GM23338 (cell line): ENCODE data around the gene CAMSAP3. TPM values are rescaled to one million over a fixed set of nuclear protein-coding genes. Genes with fewer than 3 reads are reported as not detected.

Source experiments
- ATAC-seq: fragments of 200-7000 bp; cut with Tn5 transposase; 3 replicates; pipeline ENCODE4 v1.9.1; 2020
- DNase-seq: peaks from one replicate; pipeline ENCODE4 v3.0.0-alpha.2; 2015; ENCODE audit warnings: low spot score
- H2AFZ ChIP-seq: fragments of 200-600 bp; sonication (generic); 2 replicates; pipeline ENCODE4 v1.8.0; 2016; ENCODE audit warnings: antibody characterized with exemption, mild to moderate bottlenecking, moderate library complexity
- H3F3A ChIP-seq: fragments of 200-600 bp; sonication (generic); replicated peaks from 2 replicates; pipeline ENCODE4 v1.8.0; 2017; ENCODE audit warnings: antibody characterized with exemption, mixed run types, low read depth
- H3K27ac ChIP-seq: fragments of 200-600 bp; sonication (generic); 2 replicates; pipeline ENCODE4 v1.6.1; 2016; ENCODE audit warnings: low read depth
- H3K27me3 ChIP-seq: fragments of 200-600 bp; sonication (generic); 2 replicates; pipeline ENCODE4 v1.8.0; 2016; ENCODE audit warnings: mild to moderate bottlenecking, mixed run types, moderate library complexity; ENCODE audit not compliant: insufficient read depth
- H3K36me3 ChIP-seq: fragments of 200-600 bp; sonication (generic); 2 replicates; pipeline ENCODE4 v1.8.0; 2016; ENCODE audit warnings: mild to moderate bottlenecking; ENCODE audit not compliant: insufficient read depth
- H3K4me1 ChIP-seq: fragments of 200-600 bp; sonication (generic); 2 replicates; pipeline ENCODE4 v1.8.0; 2016; ENCODE audit warnings: mild to moderate bottlenecking, moderate library complexity; ENCODE audit not compliant: insufficient read depth
- H3K4me2 ChIP-seq: fragments of 200-600 bp; sonication (generic); 2 replicates; pipeline ENCODE4 v1.7.1; 2017; ENCODE audit warnings: mixed run types
- H3K4me3 ChIP-seq: fragments of 200-600 bp; sonication (generic); 2 replicates; pipeline ENCODE4 v1.6.1; 2016; ENCODE audit warnings: mixed run types
- H3K79me2 ChIP-seq: fragments of 200-600 bp; sonication (generic); replicated peaks from 2 replicates; pipeline ENCODE4 v1.8.0; 2017; ENCODE audit warnings: mild to moderate bottlenecking; ENCODE audit not compliant: insufficient read depth
- H3K9me2 ChIP-seq: fragments of 200-600 bp; sonication (generic); 2 replicates; pipeline ENCODE4 v1.8.0; 2017; ENCODE audit not compliant: insufficient read depth
- H4K20me1 ChIP-seq: fragments of 200-600 bp; sonication (generic); replicated peaks from 2 replicates; pipeline ENCODE4 v1.8.0; 2017; ENCODE audit warnings: mild to moderate bottlenecking; ENCODE audit not compliant: insufficient read depth
- H3K27ac Mint-ChIP-seq: 2 replicates; pipeline ENCODE4 v1.8.0; 2020; ENCODE audit warnings: inconsistent platforms, mild to moderate bottlenecking, moderate library complexity, mixed read lengths
- H3K27me3 Mint-ChIP-seq: 3 replicates; pipeline ENCODE4 v1.8.0; 2022; ENCODE audit warnings: low read depth, mild to moderate bottlenecking, moderate library complexity, mixed read lengths, inconsistent platforms; ENCODE audit not compliant: insufficient read depth, poor library complexity
- H3K36me3 Mint-ChIP-seq: 3 replicates; pipeline ENCODE4 v1.8.0; 2021; ENCODE audit warnings: low read depth, mild to moderate bottlenecking, inconsistent platforms, moderate library complexity, mixed read lengths
- H3K4me1 Mint-ChIP-seq: 3 replicates; pipeline ENCODE4 v1.8.0; 2020; ENCODE audit warnings: mild to moderate bottlenecking, inconsistent platforms, mixed read lengths
- H3K4me3 Mint-ChIP-seq: 3 replicates; pipeline ENCODE4 v1.8.0; 2021; ENCODE audit warnings: moderate library complexity, mild to moderate bottlenecking, inconsistent platforms, mixed read lengths
- H3K9me3 Mint-ChIP-seq: 3 replicates; pipeline ENCODE4 v1.8.0; 2020; ENCODE audit warnings: moderate library complexity, mild to moderate bottlenecking, inconsistent platforms, mixed read lengths
- CREB1 ChIP-seq: fragments of 250-450 bp; sonication (Bioruptor Pico); IDR thresholded peaks from 2 replicates; pipeline ENCODE4 v1.5.0; 2020; ENCODE audit warnings: low read depth, mild to moderate bottlenecking, moderate library complexity
- EZH2 ChIP-seq: fragments of 200-600 bp; sonication (generic); IDR thresholded peaks from one replicate; pipeline ENCODE4 v1.8.0; 2017; ENCODE audit warnings: antibody characterized with exemption, mild to moderate bottlenecking, low read depth; ENCODE audit not compliant: unreplicated experiment
- EZH2phosphoT487 ChIP-seq: fragments of 200-600 bp; sonication (generic); IDR thresholded peaks from one replicate; pipeline ENCODE4 v1.8.1; 2018; ENCODE audit warnings: antibody characterized with exemption; ENCODE audit not compliant: unreplicated experiment
- JUNB ChIP-seq: IDR thresholded peaks from one replicate; pipeline ENCODE4 v1.6.1; 2016; ENCODE audit warnings: antibody characterized with exemption; ENCODE audit not compliant: unreplicated experiment
- NANOG ChIP-seq: IDR thresholded peaks from 2 replicates; pipeline ENCODE4 v1.6.1; 2016; ENCODE audit warnings: antibody characterized with exemption, borderline replicate concordance
- POLR2AphosphoS5 ChIP-seq: IDR thresholded peaks from 2 replicates; pipeline ENCODE4 v1.6.1; 2016; ENCODE audit warnings: antibody characterized with exemption, low read depth
- STAT1 ChIP-seq: IDR thresholded peaks from one replicate; pipeline ENCODE4 v1.6.1; 2016; ENCODE audit warnings: antibody characterized with exemption; ENCODE audit not compliant: unreplicated experiment
- ZNF114 ChIP-seq: fragments of 250-450 bp; sonication (Bioruptor Pico); IDR thresholded peaks from 2 replicates; pipeline ENCODE4 v1.5.0; 2020; ENCODE audit warnings: mild to moderate bottlenecking, moderate library complexity
- polyA plus RNA-seq: library from polyadenylated mRNA; unstranded; fragments of >200 nt; fragmentation: Nextera tagmentation; extraction: Ambion mirVana; gene quantifications from 2 replicates; pipeline ENCODE4 v1.2.1, GENCODE V29; 2016
- total RNA-seq: library from RNA; depleted of rRNA; stranded (reverse); fragments of >200 nt; shearing (Covaris generic); gene quantifications from 2 replicates; pipeline ENCODE4 v1.2.3, GENCODE V29; 2014
- TF ChIP-seq, protein P1 (sequence below), 2 experiments: fragments of 200-600 bp in 1 of 2; sonication (generic) in 1 of 2; conservative IDR thresholded peaks; 2 replicates each; pipeline versions ENCODE4 v1.5.1 to v1.6.1; 2016 to 2017; ENCODE audit warnings: antibody characterized with exemption in 2 of 2, low read depth in 2 of 2, mild to moderate bottlenecking in 2 of 2, moderate library complexity in 1 of 2
- TF ChIP-seq, protein P2 (sequence below): fragments of 250-450 bp; sonication (Bioruptor Pico); IDR thresholded peaks from 2 replicates; pipeline ENCODE4 v1.5.0; 2020; ENCODE audit warnings: mild to moderate bottlenecking, moderate library complexity
- TF ChIP-seq, protein P3 (sequence below): IDR thresholded peaks from 2 replicates; pipeline ENCODE4 v1.6.1; 2016; ENCODE audit warnings: antibody characterized with exemption
- TF ChIP-seq, protein P4 (sequence below): IDR thresholded peaks from one replicate; pipeline ENCODE4 v1.6.1; 2018; ENCODE audit warnings: antibody characterized with exemption; ENCODE audit not compliant: unreplicated experiment

Gene CAMSAP3
- total and polyA plus RNA-seq, 2 experiments from 2014 or later: 6.4 to 32.2 TPM

DNA sequence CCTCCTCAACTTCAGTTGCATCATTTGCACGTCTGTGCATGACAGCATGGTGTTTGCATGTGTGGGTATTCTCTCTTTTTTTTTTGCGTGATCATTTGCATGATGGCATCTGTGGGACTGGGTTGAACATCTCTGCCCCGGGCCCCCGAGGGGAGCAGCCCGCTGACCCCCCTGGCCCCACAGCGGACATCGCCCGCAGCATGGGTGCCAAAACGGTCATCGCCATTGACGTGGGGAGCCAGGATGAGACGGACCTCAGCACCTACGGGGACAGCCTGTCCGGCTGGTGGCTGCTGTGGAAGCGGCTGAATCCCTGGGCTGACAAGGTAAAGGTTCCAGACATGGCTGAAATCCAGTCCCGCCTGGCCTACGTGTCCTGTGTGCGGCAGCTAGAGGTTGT lies 37.0 kb upstream of the CAMSAP3 start:
- H3F3A ChIP-seq: no peaks in the 10 kb centered on the region
- H3K27me3 ChIP-seq: no peaks in the 10 kb centered on the region
- no peaks in the 10 kb centered on the region for H3K4me1 ChIP-seq
- H3K36me3 ChIP-seq: peaks cover 8% of the 10 kb centered on the region; the same call in 1 of the 2 replicates
- H3K9me2 ChIP-seq: no peaks in the 10 kb centered on the region
- no peak overlapping the region for H2AFZ ChIP-seq
- ATAC-seq: no peak
- no peaks in the 10 kb centered on the region; the same call in 1 of the 2 replicates for H4K20me1 ChIP-seq
- no peaks in the 10 kb centered on the region for H3K4me1 Mint-ChIP-seq
- peaks cover 37% of the 10 kb centered on the region for H3K36me3 Mint-ChIP-seq
- DNase-seq: no peak
- no peak overlapping the region for H3K4me3 ChIP-seq
- TF ChIP-seq CREB1: no peak
- no peak for TF ChIP-seq POLR2AphosphoS5
- TF ChIP-seq, protein P1, sequence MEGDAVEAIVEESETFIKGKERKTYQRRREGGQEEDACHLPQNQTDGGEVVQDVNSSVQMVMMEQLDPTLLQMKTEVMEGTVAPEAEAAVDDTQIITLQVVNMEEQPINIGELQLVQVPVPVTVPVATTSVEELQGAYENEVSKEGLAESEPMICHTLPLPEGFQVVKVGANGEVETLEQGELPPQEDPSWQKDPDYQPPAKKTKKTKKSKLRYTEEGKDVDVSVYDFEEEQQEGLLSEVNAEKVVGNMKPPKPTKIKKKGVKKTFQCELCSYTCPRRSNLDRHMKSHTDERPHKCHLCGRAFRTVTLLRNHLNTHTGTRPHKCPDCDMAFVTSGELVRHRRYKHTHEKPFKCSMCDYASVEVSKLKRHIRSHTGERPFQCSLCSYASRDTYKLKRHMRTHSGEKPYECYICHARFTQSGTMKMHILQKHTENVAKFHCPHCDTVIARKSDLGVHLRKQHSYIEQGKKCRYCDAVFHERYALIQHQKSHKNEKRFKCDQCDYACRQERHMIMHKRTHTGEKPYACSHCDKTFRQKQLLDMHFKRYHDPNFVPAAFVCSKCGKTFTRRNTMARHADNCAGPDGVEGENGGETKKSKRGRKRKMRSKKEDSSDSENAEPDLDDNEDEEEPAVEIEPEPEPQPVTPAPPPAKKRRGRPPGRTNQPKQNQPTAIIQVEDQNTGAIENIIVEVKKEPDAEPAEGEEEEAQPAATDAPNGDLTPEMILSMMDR (conservative IDR thresholded peaks at IDR 0.05; ENCODE audit: low read depth in 2 of 2): no peak
- no peak for TF ChIP-seq STAT1
- no peak for TF ChIP-seq NANOG
- TF ChIP-seq, protein P2, sequence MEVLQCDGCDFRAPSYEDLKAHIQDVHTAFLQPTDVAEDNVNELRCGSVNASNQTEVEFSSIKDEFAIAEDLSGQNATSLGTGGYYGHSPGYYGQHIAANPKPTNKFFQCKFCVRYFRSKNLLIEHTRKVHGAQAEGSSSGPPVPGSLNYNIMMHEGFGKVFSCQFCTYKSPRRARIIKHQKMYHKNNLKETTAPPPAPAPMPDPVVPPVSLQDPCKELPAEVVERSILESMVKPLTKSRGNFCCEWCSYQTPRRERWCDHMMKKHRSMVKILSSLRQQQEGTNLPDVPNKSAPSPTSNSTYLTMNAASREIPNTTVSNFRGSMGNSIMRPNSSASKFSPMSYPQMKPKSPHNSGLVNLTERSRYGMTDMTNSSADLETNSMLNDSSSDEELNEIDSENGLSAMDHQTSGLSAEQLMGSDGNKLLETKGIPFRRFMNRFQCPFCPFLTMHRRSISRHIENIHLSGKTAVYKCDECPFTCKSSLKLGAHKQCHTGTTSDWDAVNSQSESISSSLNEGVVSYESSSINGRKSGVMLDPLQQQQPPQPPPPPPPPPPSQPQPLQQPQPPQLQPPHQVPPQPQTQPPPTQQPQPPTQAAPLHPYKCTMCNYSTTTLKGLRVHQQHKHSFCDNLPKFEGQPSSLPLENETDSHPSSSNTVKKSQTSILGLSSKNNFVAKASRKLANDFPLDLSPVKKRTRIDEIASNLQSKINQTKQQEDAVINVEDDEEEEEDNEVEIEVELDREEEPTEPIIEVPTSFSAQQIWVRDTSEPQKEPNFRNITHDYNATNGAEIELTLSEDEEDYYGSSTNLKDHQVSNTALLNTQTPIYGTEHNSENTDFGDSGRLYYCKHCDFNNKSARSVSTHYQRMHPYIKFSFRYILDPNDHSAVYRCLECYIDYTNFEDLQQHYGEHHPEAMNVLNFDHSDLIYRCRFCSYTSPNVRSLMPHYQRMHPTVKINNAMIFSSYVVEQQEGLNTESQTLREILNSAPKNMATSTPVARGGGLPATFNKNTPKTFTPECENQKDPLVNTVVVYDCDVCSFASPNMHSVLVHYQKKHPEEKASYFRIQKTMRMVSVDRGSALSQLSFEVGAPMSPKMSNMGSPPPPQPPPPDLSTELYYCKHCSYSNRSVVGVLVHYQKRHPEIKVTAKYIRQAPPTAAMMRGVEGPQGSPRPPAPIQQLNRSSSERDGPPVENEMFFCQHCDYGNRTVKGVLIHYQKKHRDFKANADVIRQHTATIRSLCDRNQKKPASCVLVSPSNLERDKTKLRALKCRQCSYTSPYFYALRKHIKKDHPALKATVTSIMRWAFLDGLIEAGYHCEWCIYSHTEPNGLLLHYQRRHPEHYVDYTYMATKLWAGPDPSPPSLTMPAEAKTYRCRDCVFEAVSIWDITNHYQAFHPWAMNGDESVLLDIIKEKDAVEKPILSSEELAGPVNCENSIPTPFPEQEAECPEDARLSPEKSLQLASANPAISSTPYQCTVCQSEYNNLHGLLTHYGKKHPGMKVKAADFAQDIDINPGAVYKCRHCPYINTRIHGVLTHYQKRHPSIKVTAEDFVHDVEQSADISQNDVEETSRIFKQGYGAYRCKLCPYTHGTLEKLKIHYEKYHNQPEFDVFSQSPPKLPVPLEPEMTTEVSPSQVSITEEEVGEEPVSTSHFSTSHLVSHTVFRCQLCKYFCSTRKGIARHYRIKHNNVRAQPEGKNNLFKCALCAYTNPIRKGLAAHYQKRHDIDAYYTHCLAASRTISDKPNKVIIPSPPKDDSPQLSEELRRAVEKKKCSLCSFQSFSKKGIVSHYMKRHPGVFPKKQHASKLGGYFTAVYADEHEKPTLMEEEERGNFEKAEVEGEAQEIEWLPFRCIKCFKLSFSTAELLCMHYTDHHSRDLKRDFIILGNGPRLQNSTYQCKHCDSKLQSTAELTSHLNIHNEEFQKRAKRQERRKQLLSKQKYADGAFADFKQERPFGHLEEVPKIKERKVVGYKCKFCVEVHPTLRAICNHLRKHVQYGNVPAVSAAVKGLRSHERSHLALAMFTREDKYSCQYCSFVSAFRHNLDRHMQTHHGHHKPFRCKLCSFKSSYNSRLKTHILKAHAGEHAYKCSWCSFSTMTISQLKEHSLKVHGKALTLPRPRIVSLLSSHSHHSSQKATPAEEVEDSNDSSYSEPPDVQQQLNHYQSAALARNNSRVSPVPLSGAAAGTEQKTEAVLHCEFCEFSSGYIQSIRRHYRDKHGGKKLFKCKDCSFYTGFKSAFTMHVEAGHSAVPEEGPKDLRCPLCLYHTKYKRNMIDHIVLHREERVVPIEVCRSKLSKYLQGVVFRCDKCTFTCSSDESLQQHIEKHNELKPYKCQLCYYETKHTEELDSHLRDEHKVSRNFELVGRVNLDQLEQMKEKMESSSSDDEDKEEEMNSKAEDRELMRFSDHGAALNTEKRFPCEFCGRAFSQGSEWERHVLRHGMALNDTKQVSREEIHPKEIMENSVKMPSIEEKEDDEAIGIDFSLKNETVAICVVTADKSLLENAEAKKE (CRISPR knock-in tag): no peak
- no peak for TF ChIP-seq EZH2phosphoT487
- TF ChIP-seq, protein P3, sequence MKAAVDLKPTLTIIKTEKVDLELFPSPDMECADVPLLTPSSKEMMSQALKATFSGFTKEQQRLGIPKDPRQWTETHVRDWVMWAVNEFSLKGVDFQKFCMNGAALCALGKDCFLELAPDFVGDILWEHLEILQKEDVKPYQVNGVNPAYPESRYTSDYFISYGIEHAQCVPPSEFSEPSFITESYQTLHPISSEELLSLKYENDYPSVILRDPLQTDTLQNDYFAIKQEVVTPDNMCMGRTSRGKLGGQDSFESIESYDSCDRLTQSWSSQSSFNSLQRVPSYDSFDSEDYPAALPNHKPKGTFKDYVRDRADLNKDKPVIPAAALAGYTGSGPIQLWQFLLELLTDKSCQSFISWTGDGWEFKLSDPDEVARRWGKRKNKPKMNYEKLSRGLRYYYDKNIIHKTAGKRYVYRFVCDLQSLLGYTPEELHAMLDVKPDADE: no peak
- TF ChIP-seq, protein P4, sequence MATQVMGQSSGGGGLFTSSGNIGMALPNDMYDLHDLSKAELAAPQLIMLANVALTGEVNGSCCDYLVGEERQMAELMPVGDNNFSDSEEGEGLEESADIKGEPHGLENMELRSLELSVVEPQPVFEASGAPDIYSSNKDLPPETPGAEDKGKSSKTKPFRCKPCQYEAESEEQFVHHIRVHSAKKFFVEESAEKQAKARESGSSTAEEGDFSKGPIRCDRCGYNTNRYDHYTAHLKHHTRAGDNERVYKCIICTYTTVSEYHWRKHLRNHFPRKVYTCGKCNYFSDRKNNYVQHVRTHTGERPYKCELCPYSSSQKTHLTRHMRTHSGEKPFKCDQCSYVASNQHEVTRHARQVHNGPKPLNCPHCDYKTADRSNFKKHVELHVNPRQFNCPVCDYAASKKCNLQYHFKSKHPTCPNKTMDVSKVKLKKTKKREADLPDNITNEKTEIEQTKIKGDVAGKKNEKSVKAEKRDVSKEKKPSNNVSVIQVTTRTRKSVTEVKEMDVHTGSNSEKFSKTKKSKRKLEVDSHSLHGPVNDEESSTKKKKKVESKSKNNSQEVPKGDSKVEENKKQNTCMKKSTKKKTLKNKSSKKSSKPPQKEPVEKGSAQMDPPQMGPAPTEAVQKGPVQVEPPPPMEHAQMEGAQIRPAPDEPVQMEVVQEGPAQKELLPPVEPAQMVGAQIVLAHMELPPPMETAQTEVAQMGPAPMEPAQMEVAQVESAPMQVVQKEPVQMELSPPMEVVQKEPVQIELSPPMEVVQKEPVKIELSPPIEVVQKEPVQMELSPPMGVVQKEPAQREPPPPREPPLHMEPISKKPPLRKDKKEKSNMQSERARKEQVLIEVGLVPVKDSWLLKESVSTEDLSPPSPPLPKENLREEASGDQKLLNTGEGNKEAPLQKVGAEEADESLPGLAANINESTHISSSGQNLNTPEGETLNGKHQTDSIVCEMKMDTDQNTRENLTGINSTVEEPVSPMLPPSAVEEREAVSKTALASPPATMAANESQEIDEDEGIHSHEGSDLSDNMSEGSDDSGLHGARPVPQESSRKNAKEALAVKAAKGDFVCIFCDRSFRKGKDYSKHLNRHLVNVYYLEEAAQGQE: no peak
- TF ChIP-seq ZNF114 (CRISPR knock-in tag): no peak
- TF ChIP-seq JUNB: no peak
- no peak for TF ChIP-seq EZH2
- no peaks in the 10 kb centered on the region; the same call in 1 of the 3 replicates for H3K9me3 Mint-ChIP-seq
- H3K27ac ChIP-seq: no peak overlapping the region
- H3K4me2 ChIP-seq: no peak overlapping the region
- no peak overlapping the region for H3K27ac Mint-ChIP-seq
- no peak overlapping the region for H3K4me3 Mint-ChIP-seq
- no peaks in the 10 kb centered on the region for H3K79me2 ChIP-seq
- H3K27me3 Mint-ChIP-seq: peaks cover 7% of the 10 kb centered on the region
